Adrenal gland (tissue), 12 donors: Measurements from ENCODE around the gene INAFM2. TPM values are rescaled to one million over a fixed set of nuclear protein-coding genes. Genes with fewer than 3 reads are reported as not detected.

ENCODE experiments used
- DNase-seq, 7 donors: peaks; one replicate each; pipeline ENCODE4 v3.0.0-alpha.2; 2019 to 2020
- H3K27ac ChIP-seq, 5 donors: fragments of 200-600 bp; sonication (generic) in 4 of 5; 1 replicate in 3 of 5; 2 replicates in 2 of 5; pipeline versions ENCODE4 v1.5.1 to v1.8.0; 2016 to 2020; ENCODE audit warnings: mild to moderate bottlenecking in 1 of 5
- H3K27me3 ChIP-seq: fragments of 200-600 bp; 2 replicates; pipeline ENCODE4 v1.8.0; 2021
- H3K36me3 ChIP-seq, 2 donors: fragments of 200-600 bp; replicated peaks in 1 of 2; 1 replicate in 1 of 2; 2 replicates in 1 of 2; pipeline versions ENCODE4 v1.5.1 to v1.8.0; 2018 to 2022
- H3K4me1 ChIP-seq, 2 donors: fragments of 200-600 bp; replicated peaks in 1 of 2; 1 replicate in 1 of 2; 2 replicates in 1 of 2; pipeline versions ENCODE4 v1.5.1 to v1.8.0; 2018 to 2021
- H3K4me3 ChIP-seq, 4 donors: fragments of 200-600 bp; sonication (generic) in 3 of 4; one replicate each; pipeline ENCODE4 v1.5.1; 2016 to 2018
- H3K9me3 ChIP-seq, 3 donors: fragments of 200-600 bp; sonication (generic) in 1 of 3; replicated peaks in 1 of 3; 1 replicate in 2 of 3; 2 replicates in 1 of 3; pipeline versions ENCODE4 v1.5.1 to v1.8.0; 2016 to 2021
- POLR2A ChIP-seq, 2 donors: fragments of 450-650 bp; IDR thresholded peaks; one replicate each; pipeline ENCODE4 v1.6.1; 2017; ENCODE audit warnings: antibody characterized with exemption in 2 of 2, mild to moderate bottlenecking in 2 of 2, moderate library complexity in 1 of 2
- WGBS, 4 donors: extraction: QIAGEN DNeasy Blood & Tissue Kit in 2 of 4; methylation state at CpG; one replicate each; pipeline versions ENCODE4 v1.1.5 to v1.1.7; 2013 to 2017; 5-methylcytosine and 5-hydroxymethylcytosine counted together
- intact Hi-C, 2 donors: fragments of 100-400 bp; cut with DNase I; formaldehyde crosslinking; loops; one replicate each; pipeline versions ENCODE4 v1.14.1 to v1.15.0; 2022 to 2023
- polyA plus RNA-seq, 3 donors: library from polyadenylated mRNA; stranded (reverse); fragments of 200-250 nt in 2 of 3; fragments of 350-450 nt in 1 of 3; fragmentation: Illumina TruSeq in 1 of 3; extraction: RNeasy Lipid Tissue Mini Kit (QIAGEN cat#74804) in 1 of 3; gene quantifications; one replicate each; pipeline ENCODE4 v1.2.3, GENCODE V29; 2013 to 2014
- total RNA-seq, 9 donors: library from RNA; depleted of rRNA in 4 of 9; stranded (reverse); fragments of >200 nt in 4 of 9; fragments of 120-200 nt in 1 of 9; fragmentation: NEBNext Ultra II Directional in 1 of 9; extraction: Animal tissue kit (Norgen Biotek cat#: 25700) in 1 of 9; gene quantifications; one replicate each; pipeline versions ENCODE4 v1.1.0 to v1.2.4, GENCODE V29; 2013 to 2023
- TF ChIP-seq, protein P1 (sequence below), 6 experiments: fragments of 450-650 bp in 4 of 6; fragments of 200-600 bp in 2 of 6; sonication (generic) in 1 of 6; IDR thresholded peaks; 1 replicate in 5 of 6; 2 replicates in 1 of 6; pipeline versions ENCODE4 v1.5.1 to v1.8.0; 2016 to 2021; ENCODE audit warnings: antibody characterized with exemption in 6 of 6, mild to moderate bottlenecking in 2 of 6, moderate library complexity in 1 of 6
- donor health status: healthy with polysubstance abuse.
- donor health status: Bipolar disorder and iron deficiency.
- donor health status: DM: yes; HTN: yes; CAD: no.
- donor health status: DM: no; HTN: no; CAD: no.
- donor health status: DM: no; HTN: no; CAD: no.
- donor health status: DM: yes; HTN: yes; CAD: no.

INAFM2 gene
- total and polyA plus RNA-seq, 12 donors, result 10.6 to 25.5 (median 20.1) TPM

DNA sequence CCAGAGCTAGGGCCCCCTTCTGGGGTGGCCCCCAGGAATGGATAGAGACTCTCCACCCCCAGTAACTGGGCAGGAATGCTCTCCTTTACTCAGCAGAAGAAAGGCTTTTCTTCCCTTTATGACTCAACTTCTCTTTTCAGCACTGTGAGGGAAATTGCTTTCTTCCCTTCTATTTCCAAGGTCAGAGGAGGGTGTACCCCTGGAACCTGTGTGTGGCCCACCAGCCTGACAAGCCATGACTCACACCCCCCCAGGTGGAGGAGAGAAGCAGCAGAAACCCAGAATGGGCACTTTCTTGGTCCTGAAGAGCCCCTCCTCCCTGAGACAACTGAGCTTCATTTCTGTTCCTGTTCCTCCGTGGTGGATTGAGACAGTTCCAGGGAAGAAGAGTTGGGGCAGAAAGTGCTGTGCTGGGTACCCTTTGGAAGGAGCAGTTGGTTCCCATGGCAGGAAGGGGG, 37.9 kb upstream of the INAFM2 start:
- TF ChIP-seq, protein P1, sequence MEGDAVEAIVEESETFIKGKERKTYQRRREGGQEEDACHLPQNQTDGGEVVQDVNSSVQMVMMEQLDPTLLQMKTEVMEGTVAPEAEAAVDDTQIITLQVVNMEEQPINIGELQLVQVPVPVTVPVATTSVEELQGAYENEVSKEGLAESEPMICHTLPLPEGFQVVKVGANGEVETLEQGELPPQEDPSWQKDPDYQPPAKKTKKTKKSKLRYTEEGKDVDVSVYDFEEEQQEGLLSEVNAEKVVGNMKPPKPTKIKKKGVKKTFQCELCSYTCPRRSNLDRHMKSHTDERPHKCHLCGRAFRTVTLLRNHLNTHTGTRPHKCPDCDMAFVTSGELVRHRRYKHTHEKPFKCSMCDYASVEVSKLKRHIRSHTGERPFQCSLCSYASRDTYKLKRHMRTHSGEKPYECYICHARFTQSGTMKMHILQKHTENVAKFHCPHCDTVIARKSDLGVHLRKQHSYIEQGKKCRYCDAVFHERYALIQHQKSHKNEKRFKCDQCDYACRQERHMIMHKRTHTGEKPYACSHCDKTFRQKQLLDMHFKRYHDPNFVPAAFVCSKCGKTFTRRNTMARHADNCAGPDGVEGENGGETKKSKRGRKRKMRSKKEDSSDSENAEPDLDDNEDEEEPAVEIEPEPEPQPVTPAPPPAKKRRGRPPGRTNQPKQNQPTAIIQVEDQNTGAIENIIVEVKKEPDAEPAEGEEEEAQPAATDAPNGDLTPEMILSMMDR (IDR thresholded peaks at IDR 0.05), result no peak
- intact Hi-C loops, result no loop called here
- WGBS, 4 donors, result 20 to 57% (median 32%) methylated on average over 1 of the region's 1 CpG
- DNase-seq, result no peak
- Histone ChIP-seq H3K4me1 (peaks cover 14 to 15% of the 10 kb centered on the region in 2 donors), H3K9me3 (no peaks in the 10 kb centered on the region), H3K27me3 (peaks cover 32% of the 10 kb centered on the region), H3K27ac (no peak overlapping the region), H3K36me3 (no peaks in the 10 kb centered on the region), H3K4me3 (no peak overlapping the region)

DNA sequence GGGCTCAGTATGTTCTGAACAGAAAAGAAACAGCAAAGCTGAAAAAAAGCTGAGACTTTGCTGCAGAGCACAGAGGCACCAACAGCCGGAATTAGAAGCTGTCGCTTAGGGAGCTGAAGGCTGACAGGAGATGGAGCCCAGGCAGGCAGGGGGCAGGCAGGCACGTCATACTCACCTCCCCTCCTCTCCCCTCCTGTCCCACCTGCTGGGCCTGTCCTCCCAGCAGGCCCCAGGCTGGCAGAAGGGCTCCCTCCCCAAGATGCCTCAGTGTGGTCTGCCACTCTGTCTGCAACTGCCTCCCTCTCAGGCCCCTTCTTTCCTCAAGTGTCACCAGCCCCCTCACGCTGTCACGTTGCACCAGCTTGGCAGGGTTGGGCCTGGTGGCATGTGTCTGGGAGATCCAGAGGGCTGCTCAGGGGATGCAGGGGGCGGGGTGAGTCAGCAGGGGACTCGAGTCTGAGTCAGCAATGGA, 37.4 kb upstream of the INAFM2 start:
- Histone ChIP-seq H3K27ac (no peak overlapping the region), H3K27me3 (peaks cover 27% of the 10 kb centered on the region), H3K36me3 (no peaks in the 10 kb centered on the region), H3K4me3 (no peak overlapping the region), H3K4me1 (peaks cover 17 to 19% of the 10 kb centered on the region in 2 donors), H3K9me3 (no peaks in the 10 kb centered on the region)
- WGBS, 4 donors, result 78 to 86% (median 82%) methylated on average over 7 of the region's 7 CpGs
- no peak for DNase-seq
- TF ChIP-seq POLR2A (IDR thresholded peaks at IDR 0.05), result no peak
- TF ChIP-seq, protein P1 (IDR thresholded peaks at IDR 0.05), result no peak
- intact Hi-C loops, result no loop called here

DNA sequence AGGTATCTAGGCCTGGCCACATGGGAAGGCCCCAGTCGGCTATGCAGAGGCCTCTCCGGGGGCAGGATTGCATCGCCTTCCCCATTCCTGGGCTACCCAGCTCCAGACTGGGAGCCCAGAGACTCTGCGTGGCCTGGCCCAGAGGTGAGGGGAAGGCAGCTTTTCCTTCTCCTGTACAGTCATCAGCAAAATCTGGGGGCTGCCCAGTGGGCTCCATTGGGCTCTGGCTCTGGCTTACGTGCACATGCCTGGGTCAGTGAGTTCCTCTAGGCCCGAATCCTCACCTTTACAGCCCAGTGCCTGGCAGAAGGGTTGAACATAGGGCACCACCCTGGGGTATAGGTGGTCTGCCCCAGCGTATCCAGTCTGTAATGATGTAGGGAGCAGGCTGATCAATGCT, 36.7 kb upstream of the INAFM2 start:
- Histone ChIP-seq H3K27ac (no peak overlapping the region), H3K4me1 (peaks cover 19 to 23% of the 10 kb centered on the region in 2 donors), H3K9me3 (no peaks in the 10 kb centered on the region), H3K27me3 (peaks cover 21% of the 10 kb centered on the region), H3K4me3 (no peak overlapping the region), H3K36me3 (no peaks in the 10 kb centered on the region)
- no peak for TF ChIP-seq POLR2A (IDR thresholded peaks at IDR 0.05)
- TF ChIP-seq, protein P1 (IDR thresholded peaks at IDR 0.05), result no peak
- no peak for DNase-seq
- intact Hi-C loops, result no loop called here
- 82 to 96% (median 87%) methylated on average over 2 to 7 of the region's 7 CpGs for WGBS, 4 donors

DNA sequence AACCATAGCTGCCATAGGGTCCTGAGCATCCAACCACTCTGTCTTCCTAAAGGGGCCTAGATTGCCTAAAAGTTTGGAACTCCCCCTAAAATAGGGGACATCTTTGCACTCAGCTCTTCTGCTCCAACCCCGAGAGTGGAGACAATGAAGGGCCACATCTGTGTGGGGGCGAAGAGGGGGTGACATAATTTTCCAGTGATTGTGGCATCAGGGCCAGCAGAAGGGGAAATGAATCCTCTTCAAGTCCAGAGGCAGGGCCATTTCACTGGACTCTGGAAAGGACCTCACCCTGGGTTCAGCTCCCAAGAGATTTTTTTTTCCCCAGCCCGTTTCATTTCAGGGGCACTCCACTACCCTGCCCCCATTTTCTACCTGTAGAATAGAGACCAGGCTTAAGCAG, 36.0 kb upstream of the INAFM2 start:
- TF ChIP-seq POLR2A (IDR thresholded peaks at IDR 0.05), result no peak
- TF ChIP-seq, protein P1 (IDR thresholded peaks at IDR 0.05), result no peak
- no peak for DNase-seq
- Histone ChIP-seq H3K36me3 (no peaks in the 10 kb centered on the region), H3K9me3 (no peaks in the 10 kb centered on the region), H3K4me3 (no peak overlapping the region), H3K27ac (no peak overlapping the region), H3K4me1 (peaks cover 12 to 17% of the 10 kb centered on the region in 2 donors), H3K27me3 (peaks cover 16% of the 10 kb centered on the region)
- WGBS, 4 donors, result 80 to 94% (median 91%) methylated on average over 3 of the region's 3 CpGs
- intact Hi-C loops, result no loop called here
